GM12872 (cell line): ENCODE measurements around the gene IPCEF1.

Experiments used
- CTCF ChIP-seq: IDR thresholded peaks from 3 replicates; pipeline ENCODE4 v1.5.1; 2011; ENCODE audit warnings: low read depth, mild to moderate bottlenecking, low read length, moderate library complexity; ENCODE audit not compliant: insufficient read depth

IPCEF1 gene

GRCh38 chr6:154352898-154353585 lies 3.6 kb downstream of the IPCEF1 start:
- no peak for TF ChIP-seq CTCF

- TF ChIP-seq CTCF, result no peak
Observed at GRCh38 chr6:154350293-154350692, 6.3 kb downstream of the IPCEF1 start.

GRCh38 chr6:154347981-154348380 lies 8.6 kb downstream of the IPCEF1 start:
- TF ChIP-seq CTCF, result no peak

GRCh38 chr6:154345811-154346210 lies 10.8 kb downstream of the IPCEF1 start:
- TF ChIP-seq CTCF, result no peak

GRCh38 chr6:154343473-154344308 lies 12.9 kb downstream of the IPCEF1 start:
- TF ChIP-seq CTCF, result peak; percentile 21; the same call in 1 of the 3 replicates

GRCh38 chr6:154341871-154342270 lies 14.7 kb downstream of the IPCEF1 start:
- no peak for TF ChIP-seq CTCF

GRCh38 chr6:154341336-154341735 lies 15.3 kb downstream of the IPCEF1 start:
- TF ChIP-seq CTCF, result no peak
